K562 (cell line): ENCODE data around the gene ABHD14A. TPM values are rescaled to one million over a fixed set of nuclear protein-coding genes. Genes with fewer than 3 reads are reported as not detected.

ENCODE experiments used
- BACH1 ChIP-seq: fragments of 200-800 bp; sonication (Bioruptor generic); IDR thresholded peaks from 2 replicates; pipeline ENCODE4 v1.6.1; 2016; ENCODE audit warnings: missing genetic modification characterization, missing compliant biosample characterization
- HEY1 ChIP-seq: fragments of 250-450 bp; sonication (Bioruptor Pico); IDR thresholded peaks from 2 replicates; pipeline ENCODE4 v1.5.0; 2020; ENCODE audit warnings: mild to moderate bottlenecking, moderate library complexity, borderline replicate concordance
- IFI16 ChIP-seq: fragments of 250-450 bp; sonication (Bioruptor Pico); IDR thresholded peaks from 2 replicates; pipeline ENCODE4 v2.1.2; 2022; ENCODE audit warnings: mild to moderate bottlenecking, inconsistent platforms
- NELFE ChIP-seq: IDR thresholded peaks from 2 replicates; pipeline ENCODE4 v1.6.1; 2011; ENCODE audit warnings: mild to moderate bottlenecking; ENCODE audit not compliant: insufficient read depth, insufficient read length
- NR2F6 ChIP-seq: fragments of 450-650 bp; formaldehyde crosslinking; IDR thresholded peaks from 2 replicates; pipeline ENCODE4 v1.4.0; 2020; ENCODE audit warnings: mild to moderate bottlenecking
- PTTG1 ChIP-seq: fragments of 450-650 bp; IDR thresholded peaks from 2 replicates; pipeline ENCODE4 v1.6.1; 2016; ENCODE audit warnings: low read depth, mild to moderate bottlenecking, missing genetic modification characterization, missing compliant biosample characterization
- RBM17 ChIP-seq: fragments of 200-400 bp; formaldehyde crosslinking; IDR thresholded peaks from 2 replicates; pipeline ENCODE4 v1.6.1; 2017; ENCODE audit warnings: low read depth, mild to moderate bottlenecking, low read length, borderline replicate concordance
- RBM34 ChIP-seq: fragments of 200-400 bp; formaldehyde crosslinking; IDR thresholded peaks from 2 replicates; pipeline ENCODE4 v1.6.1; 2018; ENCODE audit warnings: low read length, borderline replicate concordance; ENCODE audit not compliant: insufficient read depth
- REST ChIP-seq, 2 experiments: fragments of 450-650 bp; formaldehyde crosslinking in 1 of 2; IDR thresholded peaks; 2 replicates each; pipeline versions ENCODE4 v1.4.0 to v1.6.1; 2014 to 2020; ENCODE audit warnings: mild to moderate bottlenecking in 2 of 2, borderline replicate concordance in 1 of 2, low read depth in 1 of 2
- SNRNP70 ChIP-seq: fragments of 200-400 bp; formaldehyde crosslinking; optimal IDR thresholded peaks from 2 replicates; pipeline ENCODE3; 2017; ENCODE audit warnings: low read depth, low read length
- TCF15 ChIP-seq: fragments of 250-450 bp; sonication (Bioruptor Pico); IDR thresholded peaks from 2 replicates; pipeline ENCODE4 v1.8.0; 2022; ENCODE audit warnings: moderate library complexity, mild to moderate bottlenecking, inconsistent platforms
- ZNF668 ChIP-seq: fragments of 250-450 bp; sonication (Bioruptor Pico); IDR thresholded peaks from 2 replicates; pipeline ENCODE4 v1.8.0; 2022; ENCODE audit warnings: mild to moderate bottlenecking, inconsistent platforms
- ZNF717 ChIP-seq: fragments of 250-450 bp; sonication (Bioruptor Pico); IDR thresholded peaks from 2 replicates; pipeline ENCODE4 v1.5.0; 2021
- polyA plus RNA-seq, 8 experiments: library from polyadenylated mRNA; depleted of rRNA in 4 of 8; stranded (reverse) in 5 of 8; unstranded in 3 of 8; fragments of >200 nt; fragmentation: Nextera tagmentation in 2 of 8; fragmentation: Illumina TruSeq in 1 of 8; extraction: Ambion mirVana in 2 of 8; extraction: Trizol in 1 of 8; gene quantifications; 2 replicates each; pipeline versions ENCODE4 v1.2.1 to v1.2.3, GENCODE V29; 2011 to 2014; ENCODE audit warnings: inconsistent platforms in 1 of 8, missing spikeins in 1 of 8
- total RNA-seq, 7 experiments: library from RNA; depleted of rRNA in 6 of 7; stranded (reverse); fragments of >200 nt in 6 of 7; fragmentation: Illumina TruSeq in 2 of 7; extraction: Trizol in 2 of 7; gene quantifications; 2 replicates each; pipeline versions ENCODE4 v1.2.1 to v1.2.3, GENCODE V29; 2011 to 2021; ENCODE audit warnings: low replicate concordance in 1 of 7
- TF ChIP-seq, protein P1 (sequence below): sonication (generic); formaldehyde crosslinking; IDR thresholded peaks from 2 replicates; pipeline ENCODE4 v1.8.0; 2022; ENCODE audit warnings: mild to moderate bottlenecking, missing genetic modification reagents

The ABHD14A gene
- total and polyA plus RNA-seq, 9 of the 15 experiments (the other 6 are each of a cell fraction or from before 2014, with no cell fraction given) = 0.90 to 10.5 (median 8.3) TPM

GRCh38 chr3:51974963-51975851 is at the start of gene ABHD14A (continued):
- no peak for TF ChIP-seq PTTG1 (tag)
- TF ChIP-seq, protein P1, sequence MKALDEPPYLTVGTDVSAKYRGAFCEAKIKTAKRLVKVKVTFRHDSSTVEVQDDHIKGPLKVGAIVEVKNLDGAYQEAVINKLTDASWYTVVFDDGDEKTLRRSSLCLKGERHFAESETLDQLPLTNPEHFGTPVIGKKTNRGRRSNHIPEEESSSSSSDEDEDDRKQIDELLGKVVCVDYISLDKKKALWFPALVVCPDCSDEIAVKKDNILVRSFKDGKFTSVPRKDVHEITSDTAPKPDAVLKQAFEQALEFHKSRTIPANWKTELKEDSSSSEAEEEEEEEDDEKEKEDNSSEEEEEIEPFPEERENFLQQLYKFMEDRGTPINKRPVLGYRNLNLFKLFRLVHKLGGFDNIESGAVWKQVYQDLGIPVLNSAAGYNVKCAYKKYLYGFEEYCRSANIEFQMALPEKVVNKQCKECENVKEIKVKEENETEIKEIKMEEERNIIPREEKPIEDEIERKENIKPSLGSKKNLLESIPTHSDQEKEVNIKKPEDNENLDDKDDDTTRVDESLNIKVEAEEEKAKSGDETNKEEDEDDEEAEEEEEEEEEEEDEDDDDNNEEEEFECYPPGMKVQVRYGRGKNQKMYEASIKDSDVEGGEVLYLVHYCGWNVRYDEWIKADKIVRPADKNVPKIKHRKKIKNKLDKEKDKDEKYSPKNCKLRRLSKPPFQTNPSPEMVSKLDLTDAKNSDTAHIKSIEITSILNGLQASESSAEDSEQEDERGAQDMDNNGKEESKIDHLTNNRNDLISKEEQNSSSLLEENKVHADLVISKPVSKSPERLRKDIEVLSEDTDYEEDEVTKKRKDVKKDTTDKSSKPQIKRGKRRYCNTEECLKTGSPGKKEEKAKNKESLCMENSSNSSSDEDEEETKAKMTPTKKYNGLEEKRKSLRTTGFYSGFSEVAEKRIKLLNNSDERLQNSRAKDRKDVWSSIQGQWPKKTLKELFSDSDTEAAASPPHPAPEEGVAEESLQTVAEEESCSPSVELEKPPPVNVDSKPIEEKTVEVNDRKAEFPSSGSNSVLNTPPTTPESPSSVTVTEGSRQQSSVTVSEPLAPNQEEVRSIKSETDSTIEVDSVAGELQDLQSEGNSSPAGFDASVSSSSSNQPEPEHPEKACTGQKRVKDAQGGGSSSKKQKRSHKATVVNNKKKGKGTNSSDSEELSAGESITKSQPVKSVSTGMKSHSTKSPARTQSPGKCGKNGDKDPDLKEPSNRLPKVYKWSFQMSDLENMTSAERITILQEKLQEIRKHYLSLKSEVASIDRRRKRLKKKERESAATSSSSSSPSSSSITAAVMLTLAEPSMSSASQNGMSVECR (CRISPR knock-in tag) = no peak
- no peak for TF ChIP-seq NR2F6 (CRISPR knock-in tag)
- TF ChIP-seq REST (IDR thresholded peaks at IDR 0.05; ENCODE audit: borderline replicate concordance) = peak; percentile 68
- 0 out of 2 replicates have a peak, but pooled peaks have one; percentile 20 for TF ChIP-seq REST (CRISPR knock-in tag; IDR thresholded peaks at IDR 0.05; ENCODE audit: low read depth)
- no peak for TF ChIP-seq HEY1 (CRISPR knock-in tag)
- TF ChIP-seq RBM17 = no peak
- no peak for TF ChIP-seq TCF15
- no peak for TF ChIP-seq BACH1
- no peak for TF ChIP-seq ZNF717
- TF ChIP-seq NELFE = no peak
- TF ChIP-seq IFI16 (CRISPR knock-in tag) = no peak
- TF ChIP-seq SNRNP70 = no peak
- TF ChIP-seq ZNF668 (CRISPR knock-in tag) = no peak
- TF ChIP-seq RBM34 = no peak
